GM12892 (cell line): Measurements from ENCODE around the gene DCC.

ENCODE experiments used
- POLR2A ChIP-seq: IDR thresholded peaks from 2 replicates; pipeline ENCODE4 v1.6.1; 2011; ENCODE audit warnings: low read depth, low read length, control low read depth
- POLR2AphosphoS5 ChIP-seq: IDR thresholded peaks from 2 replicates; pipeline ENCODE4 v1.6.1; 2011; ENCODE audit warnings: low read depth, low read length, control low read depth

- TF ChIP-seq POLR2A (no peak), POLR2AphosphoS5 (no peak)
Observed at GRCh38 chr18:52572036-52573000, 232.3 kb downstream of the DCC start.
